ENCODE measurements around the gene TRIM14.
A peak's percentile ranks its signal among the peaks of the same experiment; 100 is the strongest.

TRIM14 gene

DNA sequence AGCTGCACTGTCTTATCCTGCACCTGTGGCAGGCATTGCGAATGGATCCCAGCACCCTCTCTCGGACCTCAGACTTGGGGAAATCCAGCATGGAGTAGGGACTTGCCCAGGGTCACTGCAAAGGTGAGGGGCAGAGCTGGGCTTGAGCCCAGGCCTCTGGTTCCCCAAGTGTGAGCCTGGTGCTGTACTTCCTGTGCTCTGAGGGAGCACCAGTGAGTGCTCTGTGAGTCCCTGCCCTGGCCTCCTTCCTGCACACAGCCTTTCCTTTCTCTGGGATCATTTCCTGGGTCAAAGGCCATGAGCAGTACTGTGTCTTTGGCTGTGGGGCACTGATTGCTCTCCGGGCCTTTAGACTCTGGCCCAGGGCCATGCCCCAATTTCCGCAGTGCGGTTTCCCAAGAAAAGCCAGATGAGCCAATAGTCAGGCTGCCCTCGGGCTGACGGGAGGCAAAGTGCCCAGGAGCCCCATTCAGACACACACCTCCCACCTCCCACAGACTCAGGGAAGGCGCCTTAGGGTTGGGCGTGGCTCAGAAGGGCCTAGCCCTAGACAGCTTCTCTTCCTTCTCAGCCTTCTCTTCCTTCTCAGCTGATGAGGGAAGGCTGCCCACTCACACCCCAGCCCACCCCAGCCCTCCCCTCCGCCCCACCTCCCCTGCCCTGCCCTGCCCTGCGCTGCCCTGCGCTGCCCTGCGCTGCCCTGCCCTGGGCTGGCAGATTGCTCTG, 23.3 kb upstream of the TRIM14 start:
- DNase-seq (ENCODE audit: low read depth), result peak; percentile 6
- H3K4me3 ChIP-seq (ENCODE audit: low read length), result no peak overlapping the region
- TF ChIP-seq, protein P1, sequence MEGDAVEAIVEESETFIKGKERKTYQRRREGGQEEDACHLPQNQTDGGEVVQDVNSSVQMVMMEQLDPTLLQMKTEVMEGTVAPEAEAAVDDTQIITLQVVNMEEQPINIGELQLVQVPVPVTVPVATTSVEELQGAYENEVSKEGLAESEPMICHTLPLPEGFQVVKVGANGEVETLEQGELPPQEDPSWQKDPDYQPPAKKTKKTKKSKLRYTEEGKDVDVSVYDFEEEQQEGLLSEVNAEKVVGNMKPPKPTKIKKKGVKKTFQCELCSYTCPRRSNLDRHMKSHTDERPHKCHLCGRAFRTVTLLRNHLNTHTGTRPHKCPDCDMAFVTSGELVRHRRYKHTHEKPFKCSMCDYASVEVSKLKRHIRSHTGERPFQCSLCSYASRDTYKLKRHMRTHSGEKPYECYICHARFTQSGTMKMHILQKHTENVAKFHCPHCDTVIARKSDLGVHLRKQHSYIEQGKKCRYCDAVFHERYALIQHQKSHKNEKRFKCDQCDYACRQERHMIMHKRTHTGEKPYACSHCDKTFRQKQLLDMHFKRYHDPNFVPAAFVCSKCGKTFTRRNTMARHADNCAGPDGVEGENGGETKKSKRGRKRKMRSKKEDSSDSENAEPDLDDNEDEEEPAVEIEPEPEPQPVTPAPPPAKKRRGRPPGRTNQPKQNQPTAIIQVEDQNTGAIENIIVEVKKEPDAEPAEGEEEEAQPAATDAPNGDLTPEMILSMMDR (conservative IDR thresholded peaks at IDR 0.05; ENCODE audit: low read length), result no peak

GRCh38 chr9:98140503-98140902, 21.5 kb upstream of the TRIM14 start:
- TF ChIP-seq, protein P1 (conservative IDR thresholded peaks at IDR 0.05; ENCODE audit: low read length), result no peak
- H3K4me3 ChIP-seq (ENCODE audit: low read length), result no peak overlapping the region
- DNase-seq (ENCODE audit: low read depth), result no peak

DNA sequence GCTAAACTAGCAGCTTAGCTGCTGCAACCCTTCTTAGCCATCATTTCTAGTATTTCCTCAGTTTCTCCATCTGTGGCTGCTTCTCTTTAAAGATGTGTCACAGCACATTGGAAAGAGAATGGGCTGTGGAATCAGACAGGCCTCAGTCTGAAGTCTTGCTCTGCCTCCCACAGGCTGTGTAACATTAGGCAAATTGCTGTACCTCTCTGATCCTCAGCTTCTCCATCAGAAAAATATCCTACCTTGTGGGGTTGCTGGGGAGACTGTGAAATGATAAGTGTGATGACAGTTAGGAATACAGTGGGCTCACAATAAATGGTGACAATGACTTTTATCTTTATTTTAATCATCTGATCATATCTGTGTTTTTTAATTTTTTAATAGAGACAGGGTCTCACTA, 17.5 kb upstream of the TRIM14 start:
- DNase-seq (ENCODE audit: low read depth), result no peak
- no peak overlapping the region for H3K4me3 ChIP-seq (ENCODE audit: low read length)
- TF ChIP-seq, protein P1 (conservative IDR thresholded peaks at IDR 0.05; ENCODE audit: low read length), result no peak

- TF ChIP-seq, protein P1 (conservative IDR thresholded peaks at IDR 0.05; ENCODE audit: low read length), result no peak
- no peak overlapping the region for H3K4me3 ChIP-seq (ENCODE audit: low read length)
- no peak for DNase-seq (ENCODE audit: low read depth)
These were observed 16.9 kb upstream of the TRIM14 start for GRCh38 chr9:98135938-98136337.

GRCh38 chr9:98135558-98135934, 16.5 kb upstream of the TRIM14 start:
- H3K4me3 ChIP-seq (ENCODE audit: low read length), result no peak overlapping the region
- TF ChIP-seq, protein P1 (conservative IDR thresholded peaks at IDR 0.05; ENCODE audit: low read length), result no peak
- no peak for DNase-seq (ENCODE audit: low read depth)

DNA sequence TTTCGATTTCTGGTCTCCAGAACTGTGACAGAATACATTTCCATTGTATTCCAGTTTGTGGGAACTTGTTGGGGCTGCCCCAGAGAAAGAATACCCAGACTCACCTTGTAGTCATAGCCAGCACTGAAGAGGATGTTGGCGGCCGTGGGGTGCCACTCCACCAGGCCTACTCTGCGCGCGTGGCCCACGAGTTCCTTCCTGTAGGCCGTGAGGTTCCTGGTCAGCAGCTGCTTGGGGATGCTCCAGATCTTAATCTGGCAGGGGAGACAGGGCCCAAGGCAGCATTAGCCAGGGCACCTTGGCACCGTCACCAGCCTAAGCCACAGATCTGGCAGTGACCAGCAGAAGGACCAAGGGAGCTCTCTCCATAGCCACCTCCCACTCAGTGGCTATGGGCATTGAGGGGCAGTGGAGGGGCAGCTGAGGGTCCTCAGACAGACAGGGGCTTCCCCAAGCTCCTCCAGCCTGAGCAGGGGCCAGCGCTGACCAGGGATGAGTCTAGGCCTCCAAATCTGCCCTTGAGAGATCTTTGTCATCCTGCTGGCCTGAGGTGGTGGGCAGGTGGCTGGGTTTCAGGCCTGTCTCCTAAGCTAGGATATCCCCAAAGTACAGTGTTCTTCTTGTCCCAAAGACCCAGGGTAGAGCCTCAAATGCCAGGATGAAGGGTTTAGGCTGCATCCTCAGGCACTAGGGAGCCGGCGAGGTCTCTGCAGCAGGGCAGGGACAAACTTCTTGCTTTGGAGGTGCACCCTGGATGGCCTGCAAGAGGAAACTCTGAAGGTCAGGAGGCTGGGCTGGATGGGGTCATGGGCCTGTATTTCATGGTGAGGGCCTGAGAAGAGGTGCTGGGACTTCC, 15.9 kb upstream of the TRIM14 start:
- no peak overlapping the region for H3K4me3 ChIP-seq (ENCODE audit: low read length)
- DNase-seq (ENCODE audit: low read depth), result no peak
- TF ChIP-seq, protein P1 (conservative IDR thresholded peaks at IDR 0.05; ENCODE audit: low read length), result no peak
